Measurements from ENCODE around the gene TPCN2.

The TPCN2 gene

GRCh38 chr11:69010964-69011623 is 37.6 kb upstream of the TPCN2 start:
- no peak for DNase-seq

- DNase-seq: no peak
Observed at GRCh38 chr11:69011624-69012091, 37.1 kb upstream of the TPCN2 start.

- DNase-seq: no peak
Observed at GRCh38 chr11:69012092-69013008, 36.4 kb upstream of the TPCN2 start.

GRCh38 chr11:69013009-69013951 is 35.5 kb upstream of the TPCN2 start, which contains the start of gene MRGPRF:
TSS of gene MRGPRF (minus strand) at chr11:69013246. CDS start at chr11:69009901, 3,345 bp downstream.
- DNase-seq: no peak

DNA sequence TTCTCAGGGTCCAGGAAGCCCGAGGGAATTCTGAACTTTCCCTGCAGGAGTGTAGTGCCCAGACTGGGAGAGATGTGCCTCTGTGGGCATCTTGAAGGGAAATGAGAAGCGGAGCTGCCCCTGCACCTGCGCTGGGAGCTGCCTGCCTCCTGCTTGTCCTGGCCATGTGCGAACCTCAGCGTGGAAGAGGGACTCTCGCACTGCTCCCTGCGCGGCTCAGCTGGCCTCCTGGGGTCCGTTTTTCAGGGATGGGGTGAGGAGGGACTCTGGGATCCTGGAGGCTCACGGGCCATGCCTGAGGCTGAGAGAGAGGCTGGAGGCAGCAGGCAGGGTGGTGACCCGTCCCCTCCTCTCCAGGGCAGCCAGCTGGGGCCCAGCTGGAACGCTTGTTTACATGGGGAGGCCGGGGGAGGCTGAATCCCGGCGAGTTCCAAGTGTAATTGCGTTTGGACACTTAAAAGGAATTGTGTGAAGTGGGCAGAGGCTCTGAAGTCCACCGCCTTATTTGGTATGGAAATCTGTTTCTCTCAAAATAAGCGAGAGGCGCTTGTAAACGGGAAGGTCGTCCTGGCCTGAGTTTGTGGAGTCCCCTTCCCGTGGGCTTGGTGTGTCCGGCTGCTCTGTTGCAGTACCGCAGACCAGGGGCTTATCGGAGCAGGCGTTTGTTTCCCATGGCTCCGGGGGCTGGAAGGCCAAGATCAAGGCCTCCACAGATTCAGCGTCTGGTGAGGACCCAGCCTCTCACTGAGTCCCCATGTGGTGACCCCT is 34.5 kb upstream of the TPCN2 start:
- no peak for DNase-seq

GRCh38 chr11:69014898-69015549 is 33.7 kb upstream of the TPCN2 start:
- no peak for DNase-seq

GRCh38 chr11:69017951-69018350 is 30.8 kb upstream of the TPCN2 start:
- no peak for DNase-seq

DNA sequence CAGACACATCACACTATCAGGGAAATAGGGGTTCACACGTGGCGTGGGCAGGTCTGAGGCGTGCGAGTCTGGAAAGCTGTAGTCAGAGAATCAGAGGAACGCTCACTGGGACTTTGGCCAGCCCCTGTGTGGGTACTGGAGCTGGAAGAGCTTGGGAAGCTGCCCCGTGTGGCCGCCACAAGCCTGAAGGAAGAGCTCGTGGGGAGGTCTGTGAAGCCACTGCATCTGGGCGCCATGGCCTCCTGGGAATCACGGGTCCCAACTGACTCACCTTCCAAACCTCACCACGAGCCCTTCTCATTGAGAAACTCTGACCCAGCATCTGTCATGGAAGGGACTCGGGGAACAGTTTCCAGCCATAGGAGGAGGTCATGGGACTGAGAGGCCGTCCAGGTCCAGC is 29.8 kb upstream of the TPCN2 start:
- DNase-seq: no peak

- DNase-seq: no peak
Observed at GRCh38 chr11:69022260-69022659, 26.5 kb upstream of the TPCN2 start.

GRCh38 chr11:69024509-69024908 is 24.2 kb upstream of the TPCN2 start:
- DNase-seq: no peak

- DNase-seq: no peak
Observed at GRCh38 chr11:69027704-69028372, 20.9 kb upstream of the TPCN2 start.

DNA sequence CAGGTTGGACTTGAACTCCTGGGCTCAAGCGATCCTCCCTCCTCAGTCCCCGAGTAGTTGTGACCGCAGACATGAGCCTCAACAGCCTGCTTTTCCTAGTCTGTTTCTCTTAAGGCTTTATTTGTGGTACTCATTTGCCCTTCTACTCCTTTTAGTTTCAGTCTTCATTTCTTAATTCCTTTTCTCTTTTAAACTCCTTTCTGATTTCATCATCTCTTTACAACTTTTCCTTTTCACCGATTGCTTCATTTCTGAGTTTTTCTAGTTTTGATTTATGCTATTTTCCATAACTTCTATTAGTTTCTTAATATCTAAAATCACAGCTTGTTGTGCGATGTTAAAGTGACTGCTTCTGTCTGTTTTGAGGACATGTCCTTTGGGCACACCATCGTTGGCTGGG is 18.4 kb upstream of the TPCN2 start:
- DNase-seq: no peak

DNA sequence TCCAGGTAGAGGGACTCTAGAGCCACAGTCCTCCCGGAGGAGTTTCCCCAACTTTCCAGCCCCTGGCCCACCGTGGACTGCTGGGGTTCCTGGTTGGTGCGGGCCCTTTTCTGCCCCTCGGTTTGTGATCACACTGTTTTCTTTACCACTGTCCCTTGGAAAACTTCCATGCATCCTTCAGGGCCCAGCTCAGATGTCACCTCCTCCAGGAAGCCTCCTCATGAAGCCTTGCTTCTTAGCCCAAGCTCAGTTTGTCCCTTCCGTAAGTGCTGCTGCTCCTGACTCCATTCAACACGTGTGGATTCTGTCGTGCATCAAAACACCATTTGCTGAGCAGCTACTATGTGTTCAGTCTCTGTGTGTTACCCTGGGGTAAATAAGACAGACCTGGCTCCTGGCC is 15.9 kb upstream of the TPCN2 start:
- no peak for DNase-seq

DNA sequence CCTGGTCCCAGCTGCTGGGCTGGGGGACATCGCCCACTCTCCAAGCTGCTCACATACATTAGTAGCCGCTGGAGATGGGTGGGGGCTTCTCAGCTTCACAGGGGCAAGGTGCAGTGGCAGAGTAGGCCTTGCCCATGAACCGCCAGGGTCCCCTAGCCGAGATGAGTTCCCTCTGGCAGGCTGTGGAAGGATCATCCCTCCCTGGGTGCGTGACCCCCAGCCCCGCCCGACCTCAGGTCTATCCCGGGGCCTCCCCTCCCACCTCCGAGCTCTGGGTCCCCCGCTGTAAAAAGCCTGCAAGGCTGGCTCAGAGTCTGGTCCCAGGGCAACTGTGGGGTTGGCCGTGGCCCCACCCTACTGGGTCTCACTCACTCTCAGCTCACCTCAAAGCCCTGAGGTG is 15.3 kb upstream of the TPCN2 start:
- no peak for DNase-seq

DNA sequence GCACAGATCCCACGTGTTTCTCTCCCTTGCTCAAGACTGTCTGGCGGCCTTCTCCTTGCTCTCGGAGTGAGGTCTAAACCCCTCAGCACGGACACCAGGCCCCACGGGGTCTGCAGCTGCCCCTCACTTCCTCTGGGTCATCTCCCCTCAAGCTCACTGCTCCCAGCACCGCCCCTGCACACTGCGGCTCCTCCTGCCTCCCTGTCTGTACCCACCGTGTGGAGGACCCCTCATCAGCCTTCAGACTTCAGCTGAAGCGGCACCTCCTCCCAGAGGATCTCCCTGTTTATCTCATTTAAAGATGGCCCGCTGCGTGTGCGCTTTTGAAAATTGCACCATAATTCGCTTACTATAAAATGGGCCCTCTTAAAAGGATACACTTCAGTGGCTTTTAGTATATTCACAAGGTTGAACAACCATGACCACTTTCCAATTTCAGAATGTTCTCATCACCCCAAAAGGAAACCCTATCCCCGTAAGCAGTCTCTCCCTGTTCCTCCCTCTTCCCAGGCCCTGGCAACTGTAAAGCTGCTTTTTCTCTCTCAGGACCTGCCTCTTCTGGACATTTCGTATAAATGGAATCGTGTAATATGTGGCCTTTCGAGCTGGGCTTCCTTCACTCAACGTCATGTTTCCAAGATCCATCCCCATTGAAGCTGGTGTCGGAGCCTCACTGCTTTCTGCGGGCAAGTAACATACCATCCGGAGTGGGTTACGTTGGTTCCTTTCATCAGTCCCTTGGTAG is 14.4 kb upstream of the TPCN2 start:
- DNase-seq: no peak

- DNase-seq: no peak
Observed at GRCh38 chr11:69035150-69035945, 13.4 kb upstream of the TPCN2 start.

DNA sequence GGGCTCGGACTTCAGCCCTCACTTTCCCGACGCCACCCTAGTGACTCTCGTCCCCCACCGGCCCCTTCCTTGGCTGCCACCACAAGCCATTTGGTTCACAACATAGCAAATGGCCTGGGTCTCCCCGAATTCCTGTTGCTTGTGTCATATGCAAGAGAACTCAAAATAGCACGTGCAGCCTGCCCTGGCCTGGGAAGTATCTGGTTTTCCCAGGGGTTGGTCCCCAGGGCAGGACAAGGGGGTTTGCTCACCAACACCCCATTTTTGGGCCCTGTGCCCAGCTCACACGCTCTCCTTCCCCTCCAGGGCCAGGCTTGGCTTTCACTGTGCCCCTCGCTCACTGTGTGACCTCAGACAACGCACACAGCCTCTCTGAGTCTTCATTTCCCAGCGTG is 12.8 kb upstream of the TPCN2 start:
- no peak for DNase-seq

GRCh38 chr11:69037074-69037473 is 11.7 kb upstream of the TPCN2 start:
- no peak for DNase-seq

DNA sequence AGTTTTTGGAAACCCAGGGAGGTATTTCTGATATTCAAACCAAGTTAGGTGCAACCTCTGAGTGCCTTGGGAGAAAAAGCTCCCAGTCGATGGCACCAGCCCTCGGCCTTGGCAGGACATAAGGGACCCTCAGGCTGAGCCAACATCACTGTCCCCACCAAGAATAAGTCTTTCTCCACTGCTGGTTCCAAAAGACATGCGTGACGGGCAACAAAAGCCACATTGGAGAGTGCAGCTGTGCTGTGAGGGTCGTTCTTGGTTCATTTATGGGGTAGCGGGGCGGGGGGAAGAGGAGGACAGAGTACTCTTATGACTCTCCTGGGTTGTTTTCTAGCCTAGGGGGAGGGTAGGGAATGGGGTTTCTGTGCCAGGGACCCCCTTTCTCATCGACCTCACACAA is 11.2 kb upstream of the TPCN2 start:
- no peak for DNase-seq

Measured in activated CD4-positive, CD25-positive, alpha-beta regulatory T cell treated with anti-CD3 and anti-CD28 coated beads, Interleukin-2, amount 50 U/mL, for 72 hours (primary cell).